Measurements from ENCODE around the gene ARHGEF5.
"Not testable (repeated sequence)": the region's sequence is repeated elsewhere in the genome, so short reads cannot be mapped to it uniquely, and the experiment has no call there.

DNA sequence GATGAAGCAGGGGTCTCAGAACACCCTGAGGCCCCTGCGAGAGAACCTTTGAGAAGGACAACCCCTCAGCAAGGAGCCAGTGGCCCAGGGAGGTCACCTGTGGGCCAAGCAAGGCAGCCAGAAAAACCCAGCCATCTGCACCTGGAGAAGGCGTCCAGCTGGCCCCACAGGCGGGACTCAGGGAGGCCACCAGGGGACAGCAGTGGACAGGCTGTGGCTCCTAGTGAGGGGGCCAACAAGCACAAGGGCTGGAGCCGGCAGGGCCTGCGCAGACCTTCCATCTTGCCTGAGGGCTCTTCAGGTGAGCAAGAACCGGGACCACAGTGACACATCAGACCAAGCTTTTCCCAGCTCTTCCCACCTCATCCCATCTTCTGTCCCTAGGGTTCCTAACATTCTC is 10.3 kb downstream of the ARHGEF5 start:
- not testable (repeated sequence) for TF ChIP-seq CTCF (conservative IDR thresholded peaks at IDR 0.05; ENCODE audit: low read depth in 2 of 2); CREB1 (CRISPR knock-in tag; IDR thresholded peaks at IDR 0.05; ENCODE audit: low read depth); POLR2AphosphoS5 (IDR thresholded peaks at IDR 0.05; ENCODE audit: low read depth); EZH2phosphoT487 (IDR thresholded peaks at IDR 0.05; ENCODE audit: unreplicated experiment); JUNB (IDR thresholded peaks at IDR 0.05; ENCODE audit: unreplicated experiment)

All from GM23338 (cell line).